Fibroblast of skin of left quadriceps (primary cell): ENCODE measurements around the gene CDKAL1.
A peak's percentile ranks its signal among the peaks of the same experiment; 100 is the strongest.
"Not testable (repeated sequence)": the region's sequence is repeated elsewhere in the genome, so short reads cannot be mapped to it uniquely, and the experiment has no call there.

ENCODE experiments used
- DNase-seq, 2 experiments: peaks; one replicate each; pipeline ENCODE4 v3.0.0-alpha.2; 2013; ENCODE audit warnings: low read depth in 2 of 2

CDKAL1 gene

DNA sequence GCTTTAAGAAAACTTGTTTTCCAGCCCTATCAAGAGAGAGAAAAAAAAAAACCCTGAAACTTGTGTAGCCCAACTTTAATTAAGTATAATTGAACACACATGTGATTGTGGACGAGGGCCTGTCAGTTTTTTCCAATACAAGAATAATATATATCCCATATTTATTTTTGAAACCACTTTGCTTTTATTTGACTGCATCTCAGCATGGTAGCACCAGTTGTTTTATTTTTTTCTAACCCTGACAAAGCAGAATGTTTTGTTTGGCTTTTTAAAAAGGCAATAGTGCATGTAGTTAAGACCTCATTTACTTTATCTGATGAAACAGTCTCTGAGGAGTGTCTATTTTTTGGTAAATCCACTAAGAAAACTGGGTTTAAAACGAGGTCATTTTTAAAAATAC, 257.7 kb downstream of the CDKAL1 start:
- DNase-seq, result peak; percentile 53 to 60

- DNase-seq, result no peak
Observed at GRCh38 chr6:20793174-20793573, 258.9 kb downstream of the CDKAL1 start.

GRCh38 chr6:20797597-20797996, 263.3 kb downstream of the CDKAL1 start:
- no peak for DNase-seq

DNA sequence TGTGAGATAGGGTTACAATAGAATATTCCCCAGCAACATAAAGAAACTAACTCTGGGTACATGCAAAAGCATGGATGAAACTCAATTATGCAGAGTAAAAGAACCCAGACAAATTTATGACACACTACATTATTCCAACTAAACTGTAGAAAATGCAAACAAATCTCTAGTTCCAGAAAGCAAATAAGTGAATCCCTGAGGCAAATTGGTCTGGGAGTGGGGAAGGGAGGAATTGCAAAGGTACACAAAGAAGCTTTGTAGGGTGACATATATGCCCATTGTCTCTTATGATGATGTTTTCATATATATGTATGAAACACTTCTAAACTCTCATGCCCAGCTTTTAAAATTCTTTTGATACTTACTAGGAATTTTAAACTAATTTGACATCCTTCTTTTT, 266.0 kb downstream of the CDKAL1 start:
- no peak for DNase-seq

DNA sequence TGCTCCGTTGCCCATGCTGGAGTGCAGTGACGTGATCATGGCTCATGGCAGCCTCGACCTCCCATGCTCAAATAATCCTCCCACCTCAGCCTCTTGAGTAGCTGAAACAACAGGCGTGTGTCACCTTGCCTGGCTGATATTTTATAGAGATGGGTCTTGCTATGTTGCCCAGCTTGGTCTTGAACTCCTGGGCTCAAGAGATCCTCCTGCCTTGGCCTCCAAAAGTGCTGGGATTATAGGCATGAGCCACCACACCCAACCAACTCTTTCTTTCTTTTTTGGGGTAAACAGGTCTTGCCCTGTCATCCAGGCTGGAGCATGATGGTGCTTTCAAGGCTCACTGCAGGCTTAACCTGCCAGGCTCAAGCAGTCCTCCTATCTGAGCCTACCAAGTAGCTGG, 266.4 kb downstream of the CDKAL1 start:
- DNase-seq, result no peak

- no peak for DNase-seq
Observed at GRCh38 chr6:20801595-20801994, 267.3 kb downstream of the CDKAL1 start.

GRCh38 chr6:20802596-20802995, 268.3 kb downstream of the CDKAL1 start:
- no peak for DNase-seq

DNA sequence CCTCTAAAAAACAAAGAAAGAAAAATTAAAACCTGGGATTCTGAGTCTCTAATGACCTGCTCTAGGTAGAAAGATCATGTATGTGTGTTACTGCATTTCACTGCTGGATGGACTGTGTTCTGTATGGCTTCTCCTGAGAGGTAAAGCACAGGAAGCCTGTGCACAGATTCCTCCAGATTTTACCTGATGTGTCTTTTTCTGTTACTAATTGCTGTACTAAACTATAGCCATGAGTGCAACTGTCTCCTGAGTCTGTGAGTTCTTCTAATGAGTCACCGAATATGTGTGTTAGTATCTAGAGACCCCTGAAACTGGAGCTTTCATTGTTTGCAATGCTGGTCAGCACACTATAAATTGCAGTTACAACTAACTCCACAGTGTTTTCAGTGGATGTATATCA, 270.8 kb downstream of the CDKAL1 start:
- DNase-seq, result no peak

GRCh38 chr6:20806669-20807068, 272.4 kb downstream of the CDKAL1 start:
- no peak for DNase-seq

- DNase-seq, result no peak
Observed at GRCh38 chr6:20808439-20808838, 274.2 kb downstream of the CDKAL1 start.

GRCh38 chr6:20808924-20809323, 274.7 kb downstream of the CDKAL1 start:
- DNase-seq, result no peak

DNA sequence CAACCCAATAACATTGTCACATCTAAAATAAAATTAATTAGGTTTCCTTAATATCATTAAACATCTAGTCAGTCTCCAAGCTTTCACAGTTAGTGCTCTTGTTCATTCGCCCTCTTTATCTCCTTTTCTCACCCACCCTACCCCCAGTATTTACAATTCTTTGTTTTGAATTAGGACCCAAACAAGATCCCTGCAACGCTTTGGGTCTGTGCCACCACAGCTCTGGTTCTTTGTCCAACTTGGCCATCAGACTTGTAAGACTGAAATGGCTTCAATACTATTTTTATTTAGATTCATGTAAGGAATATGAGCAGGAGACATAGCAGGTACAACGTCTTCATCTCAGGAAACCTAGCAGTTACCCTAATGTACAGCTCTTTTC, 276.5 kb downstream of the CDKAL1 start:
- no peak for DNase-seq

- peak; percentile 93 for DNase-seq
Observed at GRCh38 chr6:20811109-20811761, 277.0 kb downstream of the CDKAL1 start.

DNA sequence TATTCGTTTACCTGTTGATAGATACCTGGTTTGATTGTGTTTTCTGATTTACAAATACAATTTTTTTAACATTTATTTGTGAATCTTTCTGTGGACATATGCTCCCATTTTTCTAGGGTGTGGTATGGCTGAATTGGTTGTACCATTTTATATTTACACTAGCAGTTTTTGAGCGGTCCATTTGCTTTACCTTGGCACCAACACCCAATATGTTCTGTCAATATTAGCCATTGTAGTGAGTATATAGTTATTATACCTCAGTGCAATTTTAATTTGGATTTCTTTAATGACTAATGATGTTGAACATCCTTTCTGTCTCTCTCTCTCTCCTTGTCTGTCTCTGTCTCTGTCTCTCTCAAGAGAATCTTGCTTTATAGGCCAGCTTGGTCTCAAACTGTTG, 278.5 kb downstream of the CDKAL1 start:
- no peak for DNase-seq

- DNase-seq, result no peak
Observed at GRCh38 chr6:20814494-20814893, 280.2 kb downstream of the CDKAL1 start.

GRCh38 chr6:20816126-20816525, 281.9 kb downstream of the CDKAL1 start:
- DNase-seq, result no peak

DNA sequence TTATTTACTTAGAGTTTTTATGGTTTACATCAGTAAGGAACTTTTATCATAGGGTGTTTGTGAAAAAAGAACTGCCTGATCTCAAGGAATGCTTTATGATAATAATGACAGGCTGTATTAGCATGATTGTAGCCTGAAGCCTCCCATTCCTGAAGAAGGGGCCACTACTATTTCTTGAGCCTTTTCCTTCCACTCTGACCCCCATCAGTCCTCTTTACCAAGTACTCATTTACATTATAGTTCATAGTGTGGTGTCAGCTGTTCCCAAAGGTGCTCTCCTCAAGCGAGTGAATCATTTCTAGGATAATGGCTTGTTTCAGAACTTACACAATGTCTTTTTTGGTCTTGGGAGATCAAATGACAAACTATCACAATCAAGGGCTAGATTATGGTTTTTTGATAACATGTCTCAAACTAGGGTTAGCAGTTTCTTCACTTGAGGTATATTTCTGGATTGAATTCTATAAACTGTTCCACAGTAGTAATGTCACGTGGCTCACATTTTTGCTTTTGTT, 283.6 kb downstream of the CDKAL1 start:
- no peak for DNase-seq

DNA sequence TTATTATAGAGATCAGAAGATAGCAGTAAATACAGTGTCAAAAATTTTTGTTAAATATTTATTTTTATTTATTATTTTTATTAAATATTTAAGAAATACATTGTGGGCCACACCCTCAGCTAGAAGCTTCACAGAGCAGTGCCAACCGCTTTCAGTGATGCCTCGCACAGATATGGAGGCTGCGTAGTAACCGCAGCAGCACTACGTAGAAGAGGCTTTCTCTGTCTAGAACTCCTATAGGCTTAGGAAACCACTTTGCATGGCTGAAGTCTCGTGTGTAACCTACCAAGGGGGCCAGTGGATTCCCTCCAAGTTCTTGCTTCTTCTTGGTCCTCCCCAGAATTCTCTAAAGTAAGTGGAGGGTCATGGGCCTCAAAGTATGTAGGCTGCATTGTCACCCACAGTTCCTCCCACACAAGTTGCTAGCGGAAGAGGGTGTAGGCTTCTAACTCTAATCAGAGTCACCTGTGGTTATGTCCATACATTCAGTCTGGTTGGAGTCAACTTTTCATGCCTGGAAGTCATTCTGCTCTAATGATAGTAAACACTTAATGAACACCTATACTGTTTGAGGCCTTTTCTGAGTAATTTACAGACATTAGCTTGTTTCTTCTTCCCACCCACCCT, 285.6 kb downstream of the CDKAL1 start:
- no peak for DNase-seq

GRCh38 chr6:20826378-20826777, 292.1 kb downstream of the CDKAL1 start:
- no peak for DNase-seq

DNA sequence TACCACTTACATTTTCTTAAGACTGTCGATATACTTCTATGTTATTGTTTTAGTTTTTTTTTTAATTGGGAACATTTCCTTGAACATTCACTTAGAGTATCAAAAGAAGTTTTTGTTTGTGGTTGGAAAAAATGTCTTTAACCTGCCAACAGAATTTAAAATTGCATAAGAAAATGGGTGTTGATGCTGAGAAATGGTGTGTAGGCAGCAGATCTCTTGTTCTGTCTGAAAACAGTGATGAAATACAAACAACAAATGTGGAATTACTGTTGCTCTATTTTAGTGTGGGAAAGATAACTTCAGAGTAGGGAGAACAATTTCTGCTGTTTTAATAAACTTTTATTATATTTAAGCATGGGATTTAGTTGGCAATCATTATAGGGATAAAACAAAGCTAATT, 293.5 kb downstream of the CDKAL1 start:
- DNase-seq, result peak; percentile 43 to 45

DNA sequence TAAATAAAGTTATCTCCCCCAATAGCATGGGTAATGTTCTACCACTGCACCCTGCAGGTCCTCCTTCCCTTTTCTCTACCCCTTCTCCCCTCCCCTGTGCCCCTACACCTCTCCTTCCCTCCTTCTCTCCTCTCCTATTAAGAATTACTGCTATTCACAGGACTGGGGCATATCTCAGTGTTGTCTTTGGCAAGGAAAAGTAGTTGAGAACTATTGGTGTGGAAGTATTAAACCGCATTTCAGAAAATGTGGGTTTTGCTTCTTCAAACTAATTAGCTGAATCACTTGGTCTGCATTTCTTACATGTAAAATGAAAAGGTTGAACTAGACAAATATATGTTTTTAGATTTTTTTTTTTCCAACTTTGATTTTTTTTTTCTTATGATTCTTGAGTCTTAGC, 296.3 kb downstream of the CDKAL1 start:
- no peak for DNase-seq

GRCh38 chr6:20831251-20831650, 297.0 kb downstream of the CDKAL1 start:
- DNase-seq, result not testable (repeated sequence)

DNA sequence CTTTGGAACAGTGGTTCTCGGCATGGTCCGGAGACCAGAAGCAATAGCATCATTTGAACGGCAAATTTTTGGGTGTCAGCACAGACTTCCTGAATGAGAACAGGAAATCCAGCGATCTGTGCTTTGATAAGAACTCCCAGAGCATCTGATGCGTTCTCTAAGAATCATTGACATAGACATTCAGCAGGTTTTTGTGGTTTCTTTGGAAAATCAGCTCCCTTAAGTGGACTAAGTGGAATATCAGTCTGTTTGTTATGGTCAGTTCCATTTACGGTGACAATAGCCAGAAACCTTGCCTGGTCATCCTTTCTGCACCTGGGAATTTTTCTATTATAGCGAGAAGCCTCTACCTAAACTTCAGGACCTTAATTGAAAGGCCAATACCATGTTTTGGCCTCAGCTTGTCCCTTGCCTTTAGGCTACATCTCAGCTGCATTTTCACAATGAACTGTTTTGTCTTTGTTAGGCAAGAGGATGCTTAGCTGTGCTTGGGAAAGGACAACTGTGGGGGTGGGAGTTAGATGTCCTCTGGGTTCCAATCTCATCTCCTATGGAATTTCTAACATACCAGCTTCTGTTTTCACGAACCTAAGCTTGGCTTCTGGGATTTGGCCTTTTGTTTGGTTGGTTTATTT, 299.7 kb downstream of the CDKAL1 start:
- DNase-seq, result no peak
